ENCODE results near the gene ITGB5.

Gene ITGB5

DNA sequence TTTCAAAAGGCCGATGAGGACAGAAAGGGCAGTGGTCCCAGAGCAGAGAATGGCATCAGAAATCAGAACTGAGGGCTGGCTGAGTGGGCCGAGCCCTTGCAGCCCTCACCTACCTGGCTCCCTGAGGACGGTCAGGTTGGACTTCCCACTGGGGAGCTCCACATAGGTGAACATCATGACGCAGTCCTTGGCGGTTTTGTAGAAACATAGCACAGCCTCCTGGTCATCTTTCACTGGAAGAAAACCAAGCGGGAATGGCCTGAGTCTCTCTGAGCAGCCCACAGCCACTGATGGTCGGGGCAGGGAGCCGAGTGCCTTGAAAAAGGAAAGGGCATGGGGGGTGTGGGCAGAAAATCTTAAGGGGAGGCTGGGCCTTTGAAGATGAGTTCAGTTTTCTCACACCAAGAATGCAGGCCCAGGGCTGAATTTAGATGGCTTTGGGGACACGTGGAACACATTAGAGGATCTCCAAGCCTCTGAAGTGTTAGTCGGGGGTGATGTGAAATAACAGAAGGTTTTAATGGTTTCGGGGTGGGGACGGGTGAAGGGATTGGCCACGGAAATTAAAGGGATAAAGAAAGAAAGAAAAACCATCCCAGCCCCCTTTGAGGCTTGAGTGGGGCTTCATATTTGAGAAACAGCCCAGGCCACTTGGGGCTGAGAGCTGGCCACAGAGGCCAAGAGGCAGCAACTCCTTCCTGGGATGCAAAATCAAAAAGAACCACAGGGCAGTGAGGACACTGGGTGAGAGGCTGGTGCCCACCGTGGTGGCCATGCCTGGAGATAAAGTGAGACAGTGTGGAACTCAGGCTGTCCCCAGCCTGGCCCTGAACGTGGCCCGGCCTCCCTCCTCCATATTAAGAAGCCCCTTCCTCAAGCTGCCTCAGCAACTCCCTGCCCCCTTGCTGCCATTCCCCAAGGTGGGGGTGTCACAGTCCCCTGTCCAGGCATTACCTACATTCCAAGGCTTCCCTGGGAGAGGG, 120.8 kb downstream of the ITGB5 start:
- no peak for TF ChIP-seq PAX5 (IDR thresholded peaks at IDR 0.05; ENCODE audit: insufficient read depth, low read length, severe bottlenecking)
- no peak for TF ChIP-seq POLR2AphosphoS5 (IDR thresholded peaks at IDR 0.05; ENCODE audit: low read depth, low read length)
- no peak for TF ChIP-seq SPI1 (IDR thresholded peaks at IDR 0.05; ENCODE audit: low read depth, low read length)
- TF ChIP-seq TAF1 (IDR thresholded peaks at IDR 0.05; ENCODE audit: low read depth, low read length) = no peak
- no peak for TF ChIP-seq POU2F2 (IDR thresholded peaks at IDR 0.05; ENCODE audit: low read depth, low read length)
- TF ChIP-seq POLR2A (IDR thresholded peaks at IDR 0.05; ENCODE audit: low read depth, low read length) = no peak
- FAIRE-seq (no peak), DNase-seq (ENCODE audit: insufficient read length, low spot score) (no peak)

GRCh38 chr3:124765197-124765840, 121.8 kb downstream of the ITGB5 start:
- no peak for FAIRE-seq
- TF ChIP-seq POU2F2 (IDR thresholded peaks at IDR 0.05; ENCODE audit: low read depth, low read length) = no peak
- TF ChIP-seq POLR2A (IDR thresholded peaks at IDR 0.05; ENCODE audit: low read depth, low read length) = no peak
- no peak for TF ChIP-seq TAF1 (IDR thresholded peaks at IDR 0.05; ENCODE audit: low read depth, low read length)
- no peak for TF ChIP-seq POLR2AphosphoS5 (IDR thresholded peaks at IDR 0.05; ENCODE audit: low read depth, low read length)
- TF ChIP-seq SPI1 (IDR thresholded peaks at IDR 0.05; ENCODE audit: low read depth, low read length) = no peak
- no peak for TF ChIP-seq PAX5 (IDR thresholded peaks at IDR 0.05; ENCODE audit: insufficient read depth, low read length, severe bottlenecking)
- DNase-seq (ENCODE audit: insufficient read length, low spot score) = no peak

DNA sequence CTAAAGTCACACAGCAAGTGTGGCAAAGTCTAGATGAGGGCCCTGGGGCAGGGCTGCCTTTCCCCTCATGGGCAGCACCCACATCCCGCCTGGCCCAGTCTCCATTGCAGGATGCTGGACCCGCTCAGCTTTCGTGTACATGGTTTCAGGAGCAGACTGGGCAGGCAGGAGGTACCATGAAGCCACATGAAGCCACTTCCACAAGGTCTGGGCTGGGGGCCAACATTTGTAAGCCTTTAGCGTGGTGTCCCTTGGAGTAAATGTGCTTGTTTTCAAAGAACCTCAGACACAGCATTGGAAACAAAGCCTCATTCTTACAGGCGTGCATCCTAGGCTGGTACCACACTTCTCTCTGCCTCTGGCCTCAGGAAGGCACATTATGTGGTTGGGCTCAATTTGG, 122.4 kb downstream of the ITGB5 start:
- FAIRE-seq (no peak), DNase-seq (ENCODE audit: insufficient read length, low spot score) (no peak)
- TF ChIP-seq POU2F2 (IDR thresholded peaks at IDR 0.05; ENCODE audit: low read depth, low read length) (no peak), POLR2A (IDR thresholded peaks at IDR 0.05; ENCODE audit: low read depth, low read length) (no peak), TAF1 (IDR thresholded peaks at IDR 0.05; ENCODE audit: low read depth, low read length) (no peak), PAX5 (IDR thresholded peaks at IDR 0.05; ENCODE audit: insufficient read depth, low read length, severe bottlenecking) (no peak)

DNA sequence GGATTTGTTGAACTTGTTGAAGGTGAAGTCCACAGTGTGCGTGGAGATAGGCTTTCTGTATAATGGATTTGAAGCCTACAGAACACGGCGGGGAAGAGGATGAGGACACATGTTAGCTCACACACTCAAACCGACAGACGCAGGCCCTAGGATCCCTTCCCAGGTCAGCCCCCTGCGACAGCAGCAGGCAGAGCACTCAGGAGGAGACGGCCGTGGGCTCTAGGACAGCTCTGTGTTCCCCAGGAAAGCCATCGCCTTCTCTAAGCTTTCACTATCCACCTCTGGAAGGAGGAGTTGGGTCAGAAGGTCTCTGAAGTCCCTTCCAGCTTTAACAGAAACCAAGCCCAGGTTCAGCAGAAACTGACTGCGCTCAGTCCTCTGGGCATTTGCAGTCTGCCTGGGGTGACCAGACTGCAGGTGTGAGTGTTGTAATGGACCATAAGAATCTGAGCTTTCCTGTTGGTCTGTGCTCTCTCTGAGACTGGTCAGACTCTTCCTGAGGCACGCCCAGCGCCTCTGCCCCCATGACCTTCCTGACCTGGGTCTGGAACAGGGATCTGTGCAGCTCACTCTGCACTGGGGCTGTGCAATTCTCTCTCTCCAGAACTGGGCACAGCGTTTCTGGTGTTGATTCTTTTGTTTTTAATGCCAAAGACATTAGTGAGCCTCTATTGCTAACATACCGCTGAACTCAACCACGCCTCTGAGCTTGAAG, 123.4 kb downstream of the ITGB5 start:
- no peak for TF ChIP-seq SPI1 (IDR thresholded peaks at IDR 0.05; ENCODE audit: low read depth, low read length)
- TF ChIP-seq TAF1 (IDR thresholded peaks at IDR 0.05; ENCODE audit: low read depth, low read length) = no peak
- no peak for TF ChIP-seq POLR2A (IDR thresholded peaks at IDR 0.05; ENCODE audit: low read depth, low read length)
- TF ChIP-seq PAX5 (IDR thresholded peaks at IDR 0.05; ENCODE audit: insufficient read depth, low read length, severe bottlenecking) = no peak
- TF ChIP-seq POLR2AphosphoS5 (IDR thresholded peaks at IDR 0.05; ENCODE audit: low read depth, low read length) = no peak
- TF ChIP-seq POU2F2 (IDR thresholded peaks at IDR 0.05; ENCODE audit: low read depth, low read length) = no peak
- no peak for FAIRE-seq

DNA sequence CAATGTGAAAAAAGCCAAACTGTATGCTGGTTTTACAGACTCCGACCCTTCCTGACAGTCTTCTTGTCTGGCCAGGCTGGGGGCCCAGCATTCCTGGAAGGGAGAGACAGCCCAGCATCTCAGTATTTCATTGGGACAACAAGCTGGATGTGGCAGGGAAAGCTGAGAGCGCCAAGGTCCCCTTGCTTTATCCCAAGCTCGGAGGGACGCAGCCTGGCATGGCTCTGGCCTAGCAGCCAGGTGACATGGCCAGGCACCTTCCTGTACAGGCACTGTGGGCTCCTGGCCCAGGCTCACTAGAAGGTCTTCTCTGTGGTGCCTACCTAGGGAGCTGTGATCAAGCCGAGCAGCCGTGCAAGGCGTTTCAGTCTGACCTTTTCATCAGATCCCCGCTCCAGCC, 124.0 kb downstream of the ITGB5 start:
- no peak for DNase-seq (ENCODE audit: insufficient read length, low spot score)
- TF ChIP-seq SPI1 (IDR thresholded peaks at IDR 0.05; ENCODE audit: low read depth, low read length) (no peak), PAX5 (IDR thresholded peaks at IDR 0.05; ENCODE audit: insufficient read depth, low read length, severe bottlenecking) (no peak), POLR2AphosphoS5 (IDR thresholded peaks at IDR 0.05; ENCODE audit: low read depth, low read length) (no peak), POU2F2 (IDR thresholded peaks at IDR 0.05; ENCODE audit: low read depth, low read length) (no peak), POLR2A (IDR thresholded peaks at IDR 0.05; ENCODE audit: low read depth, low read length) (no peak), TAF1 (IDR thresholded peaks at IDR 0.05; ENCODE audit: low read depth, low read length) (no peak)
- FAIRE-seq = no peak

More for the DNA sequence above, 123.4 kb downstream of the ITGB5 start:
- no peak for DNase-seq (ENCODE audit: insufficient read length, low spot score)

- DNase-seq (ENCODE audit: insufficient read length, low spot score) (no peak), FAIRE-seq (no peak)
- TF ChIP-seq POLR2A (IDR thresholded peaks at IDR 0.05; ENCODE audit: low read depth, low read length) (no peak), SPI1 (IDR thresholded peaks at IDR 0.05; ENCODE audit: low read depth, low read length) (no peak), PAX5 (IDR thresholded peaks at IDR 0.05; ENCODE audit: insufficient read depth, low read length, severe bottlenecking) (no peak), POLR2AphosphoS5 (IDR thresholded peaks at IDR 0.05; ENCODE audit: low read depth, low read length) (no peak)
Measured at GRCh38 chr3:124762661-124763011, 124.5 kb downstream of the ITGB5 start.

DNA sequence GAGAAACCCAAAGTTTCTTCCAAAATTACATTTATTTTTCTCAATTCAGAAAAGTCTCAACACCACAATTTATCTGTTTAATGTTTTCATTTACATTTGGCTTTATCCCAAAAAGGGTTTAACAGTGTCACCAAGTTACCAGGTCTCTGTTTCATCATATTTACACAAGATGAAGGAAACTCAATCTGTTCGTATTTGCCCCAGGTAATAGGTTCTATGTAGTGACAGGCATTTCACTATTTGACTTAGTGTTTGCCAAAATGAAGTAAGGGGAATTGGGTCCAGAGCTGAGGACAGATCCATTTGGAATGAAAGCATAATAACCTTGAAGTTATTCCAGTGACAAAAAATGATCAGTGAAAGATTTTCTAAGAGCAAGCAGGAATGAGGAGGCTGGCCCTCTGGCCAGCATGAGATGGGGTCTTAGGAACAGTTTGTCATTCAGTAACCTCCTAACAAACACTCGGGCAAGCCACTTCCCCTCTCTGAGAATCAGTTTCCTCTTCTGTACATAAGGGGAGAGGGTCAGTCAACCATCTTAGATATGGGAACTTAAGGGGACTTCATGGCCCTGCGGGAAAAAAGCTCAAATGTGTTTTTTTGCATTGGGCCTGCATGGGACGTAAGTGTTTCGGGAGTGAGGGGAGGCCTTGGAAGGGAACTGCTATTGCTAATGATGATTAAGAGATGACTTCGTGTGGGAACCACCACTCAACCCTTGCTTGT, 125.1 kb downstream of the ITGB5 start:
- TF ChIP-seq TAF1 (IDR thresholded peaks at IDR 0.05; ENCODE audit: low read depth, low read length) (no peak), SPI1 (IDR thresholded peaks at IDR 0.05; ENCODE audit: low read depth, low read length) (peak; percentile 22; the same call in 1 of the 2 replicates)
- peak; percentile 13 for FAIRE-seq
- DNase-seq (ENCODE audit: insufficient read length, low spot score) = no peak

- peak; percentile 66 for DNase-seq (ENCODE audit: insufficient read length, low spot score)
- FAIRE-seq = peak; percentile 89
- TF ChIP-seq POLR2A (IDR thresholded peaks at IDR 0.05; ENCODE audit: low read depth, low read length) = no peak
- no peak for TF ChIP-seq TAF1 (IDR thresholded peaks at IDR 0.05; ENCODE audit: low read depth, low read length)
- TF ChIP-seq PAX5 (IDR thresholded peaks at IDR 0.05; ENCODE audit: insufficient read depth, low read length, severe bottlenecking) = no peak
- TF ChIP-seq SPI1 (IDR thresholded peaks at IDR 0.05; ENCODE audit: low read depth, low read length) = no peak
- TF ChIP-seq POU2F2 (IDR thresholded peaks at IDR 0.05; ENCODE audit: low read depth, low read length) = no peak
- TF ChIP-seq POLR2AphosphoS5 (IDR thresholded peaks at IDR 0.05; ENCODE audit: low read depth, low read length) = no peak
Measured at GRCh38 chr3:124761250-124761796, 125.8 kb downstream of the ITGB5 start.
